Fibroblast of skin of back (primary cell): Measurements from ENCODE around the gene PRKCH.

Experiments
- DNase-seq: peaks from one replicate; pipeline ENCODE4 v3.0.0-alpha.2; 2013

Gene PRKCH

DNA sequence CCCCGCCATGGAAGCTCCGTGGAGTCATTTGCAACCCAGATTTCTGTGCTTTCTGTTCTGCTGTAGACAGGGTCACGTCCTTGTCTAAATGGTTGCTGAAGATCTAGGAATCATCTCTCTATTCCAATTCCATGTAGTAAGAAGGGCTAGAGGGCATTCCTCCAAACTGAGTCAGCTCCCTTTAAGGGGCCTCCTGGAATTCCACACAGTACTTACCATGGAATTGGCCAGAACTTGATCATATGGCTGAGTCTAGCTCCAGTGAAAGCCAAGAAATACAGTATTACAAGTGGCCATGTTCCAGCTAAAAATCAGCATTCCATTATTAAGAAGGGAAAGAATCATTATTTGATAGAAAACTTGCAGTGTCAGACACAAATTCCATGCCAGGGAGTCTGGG, 171.9 kb downstream of the PRKCH start:
- DNase-seq, result peak; percentile 98

DNA sequence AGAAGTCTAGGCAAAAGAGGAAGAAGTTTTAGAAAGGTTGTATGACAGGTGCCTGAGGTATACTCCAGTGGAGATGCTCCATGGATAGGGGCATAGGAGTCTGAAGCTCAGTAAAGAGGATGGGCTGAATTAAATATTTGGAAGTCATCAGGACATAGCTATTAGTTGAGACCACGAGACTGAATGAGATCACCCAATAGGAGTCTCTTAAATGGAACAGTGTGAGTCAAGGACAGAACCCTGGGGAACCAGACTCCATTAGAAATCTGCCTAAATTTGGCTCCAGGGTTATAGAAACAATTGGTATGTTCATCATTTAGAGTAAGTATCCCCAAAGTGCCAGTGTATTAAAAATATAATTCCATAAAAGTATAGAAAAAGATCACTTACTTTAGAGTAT, 172.6 kb downstream of the PRKCH start:
- peak; percentile 62 for DNase-seq

DNA sequence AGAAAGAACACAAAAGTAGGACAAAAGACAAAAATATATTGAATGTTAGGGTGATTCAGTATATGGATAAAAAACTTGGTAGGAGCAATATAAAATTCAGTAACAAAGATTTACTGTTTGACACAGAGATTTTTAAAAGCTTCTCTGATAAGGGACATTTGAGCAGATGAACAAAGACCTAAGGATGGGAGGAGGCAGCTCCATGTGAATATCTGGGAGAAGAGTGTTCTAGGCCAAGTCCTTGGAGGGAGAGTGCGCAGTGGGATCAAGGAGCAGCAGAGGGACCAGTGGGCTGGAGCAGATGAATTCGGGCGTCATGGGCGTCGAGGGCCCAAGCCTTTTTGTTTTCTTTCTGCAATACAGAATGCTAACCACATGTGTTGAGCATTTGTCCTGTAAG, 174.4 kb downstream of the PRKCH start:
- DNase-seq, result no peak

DNA sequence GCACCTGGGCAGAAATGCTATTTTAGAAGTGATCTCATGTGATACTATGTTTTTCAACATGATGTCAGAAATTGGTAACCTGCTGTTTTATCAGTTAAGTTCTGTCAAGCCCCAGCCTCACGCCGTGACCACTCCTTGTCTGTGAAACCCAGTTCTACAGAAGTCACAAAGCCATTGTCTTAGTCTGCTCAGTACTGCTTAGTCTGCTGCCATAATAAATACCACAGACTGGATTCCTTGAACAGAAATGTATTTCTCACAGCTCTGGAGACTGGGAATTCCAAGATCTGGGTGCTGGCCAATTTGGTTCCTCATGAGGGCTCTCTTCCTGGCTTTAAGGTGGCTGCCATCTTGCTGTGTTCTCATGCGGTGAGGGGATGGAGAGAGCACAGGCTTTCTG, 176.9 kb downstream of the PRKCH start:
- DNase-seq, result peak; percentile 77

DNA sequence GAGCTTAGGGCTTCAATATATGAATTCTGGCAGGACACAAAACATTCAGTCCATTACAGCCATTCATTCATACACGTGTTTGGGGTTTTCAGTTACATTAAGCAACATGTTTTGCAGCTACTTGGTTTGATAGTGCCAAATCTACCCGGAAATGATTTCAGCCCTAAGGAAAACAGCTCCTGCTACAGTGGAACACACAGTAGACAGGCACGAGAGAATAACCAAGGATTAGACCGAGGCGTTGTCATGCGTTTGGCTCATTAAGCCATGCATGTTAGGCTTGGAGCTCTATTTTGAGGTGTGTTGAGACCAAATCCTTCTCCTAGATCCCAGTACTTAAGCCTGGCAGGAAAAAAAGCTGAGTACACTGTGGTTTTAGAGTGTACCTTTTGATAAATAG, 177.4 kb downstream of the PRKCH start:
- DNase-seq, result peak; percentile 33

DNA sequence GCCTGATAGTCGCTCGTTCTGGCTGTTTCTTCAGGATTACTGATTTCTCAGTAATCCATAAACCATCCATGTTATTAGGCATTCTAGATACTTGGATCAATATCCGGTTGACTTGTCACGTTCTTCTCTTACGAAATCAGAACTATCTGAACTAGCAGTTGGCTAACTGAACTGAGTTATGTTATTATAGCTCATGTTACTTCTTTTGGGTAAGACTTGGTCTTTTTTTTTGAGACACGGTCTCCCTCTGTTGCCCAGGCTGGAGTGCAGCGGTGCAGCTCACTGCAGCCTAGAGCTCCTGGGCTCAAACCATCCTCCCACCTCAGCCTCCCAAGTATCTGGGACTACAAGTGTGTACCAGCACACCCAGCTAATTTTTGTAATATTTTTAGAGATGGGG, 178.6 kb downstream of the PRKCH start:
- no peak for DNase-seq

DNA sequence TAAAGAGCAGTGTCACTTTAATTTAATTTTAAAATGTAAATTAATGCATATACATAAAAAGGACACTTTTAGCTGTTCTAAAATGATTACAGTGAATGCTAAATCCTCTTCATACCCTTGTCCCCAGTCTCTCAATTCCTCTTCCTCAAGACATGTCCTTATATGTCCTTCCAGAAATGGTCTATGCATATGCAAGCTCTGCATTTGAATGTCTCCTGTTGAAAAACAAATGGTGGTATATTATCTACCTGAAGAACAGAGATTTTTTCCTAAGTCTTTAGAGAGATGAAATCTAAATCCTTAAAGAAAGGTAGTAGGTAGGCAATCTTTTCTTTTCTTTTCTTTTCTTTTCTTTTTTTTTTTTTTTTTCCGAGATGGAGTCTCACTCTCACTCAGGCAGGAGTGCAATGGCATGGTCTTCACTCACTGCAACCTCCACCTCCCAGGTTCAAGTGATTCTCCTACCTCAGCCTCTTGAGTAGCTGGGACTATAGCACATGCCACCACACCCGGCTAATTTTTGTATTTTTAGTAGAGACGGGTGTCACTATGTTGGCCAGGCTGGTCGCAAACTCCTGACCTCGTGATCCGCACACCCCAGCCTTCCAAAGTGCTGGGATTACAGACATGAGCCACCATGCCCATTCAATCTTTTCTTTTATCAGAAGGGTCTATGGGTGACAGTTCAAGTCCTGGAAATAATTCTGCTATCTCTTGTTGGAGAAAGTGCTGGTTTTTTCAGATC, 180.5 kb downstream of the PRKCH start:
- DNase-seq, result no peak

DNA sequence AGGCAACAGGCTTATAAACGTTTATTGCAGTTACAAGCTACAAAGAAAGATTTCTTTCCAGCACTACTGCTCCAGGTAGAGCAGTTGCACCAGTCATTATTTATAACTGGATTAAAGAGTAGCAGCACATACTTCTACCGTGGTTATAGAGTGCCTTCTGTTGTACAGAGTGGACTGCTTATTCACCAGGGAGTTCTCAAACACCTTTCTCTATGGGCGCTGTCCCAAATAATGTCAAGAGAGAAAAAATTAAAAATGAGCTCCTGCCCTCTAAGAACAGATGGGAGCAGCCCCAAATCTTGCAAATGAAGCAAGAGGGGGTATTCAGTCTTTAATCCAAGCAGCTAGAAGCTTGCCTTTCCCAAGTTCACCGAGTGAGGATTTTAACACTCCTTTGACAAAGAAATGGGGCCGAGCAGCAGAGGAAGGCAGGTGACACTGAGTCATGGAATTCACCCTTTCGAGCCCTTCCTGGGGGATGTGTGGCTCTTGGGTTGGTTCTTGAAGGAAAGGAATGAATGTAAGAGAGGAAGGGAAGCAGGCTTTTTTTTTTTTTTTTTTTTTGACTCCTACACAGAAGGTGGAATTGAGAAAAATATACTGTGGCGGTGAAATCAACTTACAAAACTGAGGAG, 181.2 kb downstream of the PRKCH start:
- DNase-seq, result no peak

DNA sequence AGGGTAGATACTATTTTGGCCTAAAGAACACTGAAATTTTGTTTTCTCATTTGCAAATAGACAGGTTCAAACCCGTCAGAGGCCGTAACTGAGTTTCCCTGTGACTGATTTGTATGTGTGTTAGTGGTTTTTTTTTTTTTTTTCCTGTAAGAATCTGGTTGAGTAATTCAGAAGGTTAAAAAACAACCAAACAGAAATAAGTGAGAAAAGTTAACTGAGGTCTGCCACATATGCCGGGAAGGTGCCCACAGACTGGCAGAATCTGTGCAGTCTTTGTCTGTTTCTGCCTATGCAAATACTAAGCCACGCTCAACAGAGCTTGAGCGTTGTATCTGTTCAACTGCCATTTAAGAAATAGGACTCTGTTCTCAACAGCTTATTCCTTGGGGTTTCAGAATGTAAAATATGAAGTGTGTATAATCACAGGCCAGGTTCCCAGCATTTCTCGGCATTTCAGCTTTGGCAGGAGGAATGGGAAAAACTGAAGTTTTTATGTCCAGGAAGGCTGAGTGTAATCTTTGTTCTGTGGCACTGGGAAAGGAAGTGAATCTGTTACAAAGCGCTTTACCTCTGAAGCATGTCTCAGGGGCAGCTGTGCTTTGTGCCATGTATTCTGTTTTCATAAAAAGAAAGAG, 181.9 kb downstream of the PRKCH start:
- DNase-seq, result no peak

DNA sequence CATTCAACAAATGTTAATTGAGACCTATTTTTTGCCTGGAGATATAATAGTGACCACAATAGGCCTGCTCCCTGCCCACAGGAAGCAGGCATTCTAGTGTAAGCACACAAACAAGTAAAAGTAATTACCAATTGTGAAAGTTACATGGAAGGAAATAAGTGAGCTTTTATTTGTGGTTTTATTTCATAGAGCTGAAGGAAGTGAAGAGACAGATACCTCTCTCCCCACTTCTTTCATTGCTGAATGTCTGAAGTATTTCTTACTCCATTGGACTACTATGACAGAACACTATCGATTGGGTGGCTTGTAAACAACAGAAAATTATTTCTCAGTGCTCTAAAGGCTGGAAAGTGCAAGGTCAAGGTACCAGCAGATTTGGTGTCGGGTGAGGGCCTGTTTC, 183.5 kb downstream of the PRKCH start:
- no peak for DNase-seq

DNA sequence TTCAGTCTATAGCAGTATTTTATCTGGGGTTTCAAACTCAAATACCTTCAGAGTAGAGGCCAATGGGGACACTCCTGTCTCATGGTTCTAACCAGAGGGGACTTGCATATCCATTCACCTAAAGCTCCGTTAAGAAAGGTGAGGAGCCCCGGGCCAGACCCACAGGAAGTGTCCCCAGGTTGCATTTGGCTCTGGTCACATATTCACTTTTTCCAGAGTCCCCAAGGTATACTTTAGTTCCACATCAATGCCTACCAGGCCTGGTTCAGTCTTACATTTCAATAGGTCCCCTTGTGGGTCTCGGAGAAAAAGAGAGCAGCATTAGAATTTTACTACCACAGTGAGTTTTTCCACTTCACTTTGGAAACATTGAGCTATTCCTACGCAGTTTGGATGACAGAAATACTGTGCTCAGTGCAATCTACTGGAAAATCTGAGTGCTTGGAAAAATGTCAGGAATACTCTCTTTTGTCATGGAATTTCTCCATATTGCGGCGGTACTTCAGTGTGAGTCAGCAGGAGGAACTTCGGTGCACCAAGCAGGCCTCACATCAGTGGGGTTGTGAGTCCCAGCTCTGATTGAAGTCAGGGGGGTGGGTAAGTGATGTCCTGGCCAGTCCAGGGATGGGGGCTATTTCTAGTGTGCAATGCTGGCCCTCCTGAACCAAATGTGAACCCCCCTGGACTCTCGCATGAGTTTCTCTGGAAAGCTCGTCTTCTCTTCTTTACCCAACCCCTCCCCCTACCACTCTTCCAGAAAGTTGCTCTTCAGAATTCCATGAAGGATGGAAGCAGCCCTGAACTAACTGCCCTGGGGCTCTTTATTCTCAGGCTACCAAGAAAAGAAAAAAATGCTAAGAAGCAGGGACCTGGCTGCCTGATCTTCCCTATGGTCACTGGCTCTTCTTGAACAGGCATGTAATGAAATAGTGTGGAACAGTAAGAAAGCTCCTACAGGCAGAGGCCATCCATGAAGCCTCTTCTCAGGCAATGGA, 184.7 kb downstream of the PRKCH start:
- DNase-seq, result peak; percentile 52

DNA sequence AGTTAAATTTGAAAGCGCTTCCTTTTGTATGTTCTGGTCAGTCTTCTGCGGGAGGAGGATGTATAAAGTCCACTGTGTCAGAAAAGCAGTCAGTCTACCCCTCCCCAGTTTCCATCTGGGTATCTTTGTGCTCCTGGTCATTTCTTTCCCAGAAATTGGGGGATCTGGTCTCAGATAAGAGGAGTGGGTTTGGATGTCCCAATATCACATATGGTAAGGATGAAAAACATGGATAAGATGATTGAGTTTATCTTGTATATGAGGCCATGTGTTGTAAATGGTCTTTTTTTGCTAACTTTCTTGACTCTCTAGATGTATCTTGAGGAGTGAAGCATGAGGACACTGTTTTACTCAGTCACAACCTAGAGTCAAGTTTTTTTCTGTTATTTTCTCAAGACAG, 187.1 kb downstream of the PRKCH start:
- DNase-seq, result no peak

DNA sequence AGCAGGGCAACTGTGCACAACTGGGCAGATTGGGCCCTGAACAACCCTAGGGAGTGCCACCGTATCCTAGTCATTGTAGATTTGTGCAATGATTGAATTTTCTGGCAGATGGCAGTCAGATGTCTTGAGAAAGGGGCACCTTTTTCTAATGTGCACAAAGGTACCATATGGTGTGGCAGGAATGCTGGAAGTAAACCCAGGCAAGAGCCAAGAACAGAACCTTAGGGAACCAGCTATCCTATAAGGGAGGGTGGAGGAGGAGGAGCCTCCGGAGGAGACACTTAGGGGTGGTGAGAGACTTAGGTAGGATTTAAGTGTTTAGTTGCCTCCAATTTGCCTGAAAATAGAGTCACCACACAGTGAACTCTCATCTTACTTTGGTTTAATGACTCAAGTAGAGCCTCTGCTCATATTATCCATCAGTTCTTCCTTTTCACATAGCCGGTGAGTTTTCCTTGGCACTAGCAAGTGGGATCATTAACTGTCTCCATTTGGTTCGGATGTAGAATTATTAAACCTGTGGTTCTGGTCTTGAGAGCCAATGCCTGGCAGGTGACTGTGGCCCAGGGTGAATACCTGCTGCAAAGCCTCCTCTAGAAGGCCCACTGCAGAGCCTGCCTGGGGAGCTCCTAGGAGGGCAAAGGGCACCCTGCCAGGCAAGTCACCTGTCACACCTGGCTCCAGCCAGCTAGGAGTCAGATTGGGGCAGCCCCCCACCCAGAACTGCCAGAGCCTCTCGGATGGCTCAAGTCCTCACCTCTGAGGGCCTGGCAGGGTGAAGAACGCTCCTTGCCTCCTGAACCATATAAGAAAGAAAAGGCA, 189.6 kb downstream of the PRKCH start:
- no peak for DNase-seq

DNA sequence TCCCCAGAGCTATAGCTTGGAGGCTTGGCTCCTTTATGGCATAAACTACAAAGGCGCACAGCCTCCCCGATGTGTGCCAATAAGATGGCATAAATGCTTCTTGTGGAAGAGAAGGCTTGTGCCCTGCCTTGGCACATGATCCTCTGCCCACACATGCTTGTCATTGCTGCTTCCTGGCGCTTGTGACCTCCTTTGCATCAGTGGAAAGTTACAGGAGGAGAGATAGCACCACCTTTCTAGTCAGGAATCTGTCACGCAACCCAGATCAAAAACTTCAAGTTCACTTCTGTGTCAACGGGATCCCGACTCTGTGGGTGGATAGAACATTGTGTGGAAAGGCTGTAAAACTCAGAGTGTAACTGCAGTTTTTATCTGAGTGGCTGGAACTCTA, 190.2 kb downstream of the PRKCH start:
- DNase-seq, result no peak

DNA sequence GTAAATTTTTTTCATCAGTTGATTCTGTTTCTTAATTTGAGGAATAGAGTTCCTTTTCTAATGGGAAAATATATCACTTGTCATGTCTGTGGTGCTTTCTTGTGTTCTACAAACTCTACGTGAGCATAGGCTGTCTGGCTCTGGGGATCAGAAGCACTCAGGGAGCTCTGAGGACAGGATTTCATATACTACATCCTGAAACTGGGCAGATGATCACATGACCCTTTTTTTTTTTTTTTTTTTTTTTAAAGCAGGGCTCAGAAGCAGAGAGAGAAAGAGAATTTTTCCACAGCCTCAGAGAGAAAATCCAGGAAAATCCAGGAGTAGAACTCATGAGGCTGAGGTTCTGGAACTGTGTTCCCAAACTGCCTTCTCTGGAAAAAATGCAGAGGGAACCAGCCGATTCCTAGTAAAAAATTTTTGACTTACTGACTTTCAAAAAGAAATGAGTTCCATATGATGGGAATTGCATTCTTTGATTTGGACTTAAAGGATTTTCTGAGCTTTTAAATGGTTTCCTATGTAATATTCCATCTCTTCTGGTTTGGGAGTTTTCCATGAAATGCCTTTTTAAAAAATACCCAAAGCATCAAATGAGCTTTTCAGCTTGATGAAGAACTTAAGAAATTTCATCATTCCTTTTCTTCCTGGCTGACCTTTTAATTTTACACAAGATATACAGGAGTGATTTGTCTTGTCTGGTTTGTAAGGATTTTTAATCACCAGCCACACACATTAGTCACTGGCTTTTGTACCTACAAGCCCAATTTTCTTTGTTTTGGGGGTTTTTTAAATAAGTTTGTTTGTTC, 190.9 kb downstream of the PRKCH start:
- DNase-seq, result peak; percentile 34

DNA sequence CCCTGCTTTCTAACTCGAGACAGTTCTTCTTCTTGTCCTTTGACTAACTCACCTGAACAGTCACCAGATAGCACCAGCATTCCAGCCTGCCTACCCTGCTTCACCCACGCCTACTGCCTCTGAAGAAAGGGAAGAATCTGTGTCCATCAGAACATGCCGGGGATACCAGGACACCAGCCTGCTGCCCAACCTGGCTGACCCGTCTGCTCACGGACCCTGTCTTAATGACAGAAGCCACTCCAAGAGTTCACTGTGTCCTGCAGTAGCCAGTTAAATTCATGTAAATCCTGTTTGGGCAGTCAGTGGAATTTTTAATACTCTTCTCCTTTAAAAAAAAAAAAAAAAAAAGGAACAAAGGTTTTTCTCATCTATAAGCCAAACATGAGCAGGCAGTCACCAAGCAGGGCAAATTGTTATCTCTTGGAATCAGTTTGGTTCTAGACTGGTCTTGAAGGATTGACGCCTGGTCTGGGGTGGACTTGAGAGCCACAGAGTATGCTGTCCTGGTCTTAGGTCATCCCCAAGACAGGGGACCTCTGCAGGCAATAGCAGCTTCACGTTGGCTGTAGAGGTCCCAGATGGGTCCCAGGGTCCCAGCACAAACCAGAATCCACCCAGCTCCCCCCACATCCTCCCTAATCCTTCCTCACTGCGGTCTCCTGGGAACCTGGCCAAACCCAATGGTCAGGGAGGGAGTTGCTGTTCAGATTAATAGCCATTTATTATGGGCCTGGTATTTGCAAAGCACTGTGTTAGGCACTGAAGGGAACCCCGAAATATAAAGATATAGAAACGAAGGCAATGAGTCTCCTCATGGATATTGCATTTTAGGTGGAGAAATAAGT, 192.8 kb downstream of the PRKCH start:
- DNase-seq, result no peak

DNA sequence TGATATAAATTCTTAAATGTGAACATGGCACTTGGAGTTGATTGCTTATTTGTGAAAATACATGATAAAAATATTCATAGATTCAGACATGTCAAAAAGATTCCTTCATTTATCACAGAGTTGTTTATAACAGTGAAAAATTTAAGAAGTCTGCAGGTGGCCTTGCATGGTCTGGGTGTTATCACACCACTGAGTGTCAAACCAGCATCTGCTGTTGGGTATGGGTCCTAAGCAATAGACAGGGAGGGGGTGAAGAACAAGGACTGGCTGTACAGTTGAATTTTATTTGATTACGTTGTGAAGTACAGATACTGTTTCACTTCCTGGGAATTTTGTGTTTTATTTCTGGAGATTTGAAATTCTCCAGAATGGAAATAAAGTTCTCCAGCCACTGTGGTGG, 193.5 kb downstream of the PRKCH start:
- no peak for DNase-seq

DNA sequence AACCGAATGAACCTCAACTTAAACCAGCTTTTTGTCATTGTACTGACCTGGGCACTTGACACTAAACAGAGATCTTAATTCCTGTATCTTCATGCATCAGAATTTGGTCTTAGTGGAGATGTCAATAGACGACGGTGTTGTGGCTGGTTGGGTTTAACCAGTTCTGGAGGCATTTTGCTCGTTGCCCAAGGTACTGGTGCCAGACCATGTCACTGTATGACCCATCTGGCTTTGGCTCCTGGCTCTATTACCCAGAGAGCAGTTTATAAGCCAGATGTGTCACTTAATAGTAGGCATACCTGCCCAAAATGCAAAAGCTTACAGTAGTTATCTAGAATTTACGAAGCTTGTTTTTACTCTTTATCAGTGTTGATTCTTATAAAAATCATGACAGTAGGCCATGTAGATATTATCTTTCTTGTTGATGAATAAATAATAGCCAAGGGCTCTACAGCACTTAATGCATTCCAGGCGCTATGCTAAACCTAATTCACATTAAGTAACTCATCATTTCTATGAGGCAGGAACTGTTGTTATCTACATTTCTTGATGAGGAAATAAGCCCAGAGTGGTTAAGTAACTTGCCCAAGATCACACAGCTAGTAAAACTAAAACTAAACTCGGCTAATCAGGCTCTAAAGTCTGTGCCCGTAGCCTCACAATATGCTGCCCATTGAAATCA, 194.2 kb downstream of the PRKCH start:
- no peak for DNase-seq

DNA sequence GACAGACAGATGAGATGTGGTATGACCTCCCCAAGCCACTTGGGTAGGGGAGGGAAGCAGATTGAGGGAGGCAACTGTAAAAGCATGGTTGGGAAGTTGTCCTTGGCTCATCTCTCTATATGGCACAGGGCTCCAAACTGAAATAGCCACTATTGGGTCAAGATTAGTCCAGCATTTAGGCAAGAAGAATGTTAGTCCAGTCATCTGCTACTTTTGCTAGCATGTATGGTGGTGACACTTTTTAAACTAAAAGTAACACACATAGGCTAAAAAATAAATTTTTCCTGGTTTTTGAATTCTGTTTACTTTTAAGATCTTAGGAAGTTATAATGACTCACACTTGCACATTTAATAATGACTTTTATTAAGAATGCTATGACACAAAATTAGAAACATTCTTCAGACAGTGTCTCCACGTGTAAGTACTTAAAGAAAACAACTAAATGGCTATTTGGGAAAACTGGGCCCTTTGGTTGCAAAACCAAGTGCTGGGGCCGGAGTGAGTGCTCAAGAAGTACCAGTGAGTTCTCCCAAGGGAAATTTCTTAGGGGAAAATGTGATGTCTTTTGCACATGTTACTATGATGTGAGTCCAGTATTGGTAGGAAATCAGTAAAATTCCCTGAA, 194.9 kb downstream of the PRKCH start:
- DNase-seq, result no peak
